Endodermal cell (in vitro differentiated cells): ENCODE data around the gene TNRC6C. TPM values are rescaled to one million over a fixed set of nuclear protein-coding genes. Genes with fewer than 3 reads are reported as not detected.

ENCODE experiments used
- DNase-seq: peaks from one replicate; pipeline ENCODE4 v3.0.0-alpha.2; 2017
- H3K27ac ChIP-seq: 2 replicates; pipeline ENCODE4 v1.5.1; 2013; ENCODE audit warnings: mild to moderate bottlenecking, low read depth, low read length, moderate library complexity
- H3K27me3 ChIP-seq: 2 replicates; pipeline ENCODE4 v1.6.1; 2013; ENCODE audit warnings: mild to moderate bottlenecking, low read length, moderate library complexity; ENCODE audit not compliant: insufficient read depth, control insufficient read depth, poor library complexity, severe bottlenecking
- H3K36me3 ChIP-seq: 2 replicates; pipeline ENCODE4 v1.7.0; 2013; ENCODE audit warnings: mild to moderate bottlenecking, low read length, moderate library complexity; ENCODE audit not compliant: control insufficient read depth, insufficient read depth
- H3K4me1 ChIP-seq: one replicate; pipeline ENCODE4 v1.7.0; 2013; ENCODE audit warnings: low read length; ENCODE audit not compliant: control insufficient read depth, insufficient read depth
- H3K4me3 ChIP-seq: 2 replicates; pipeline ENCODE4 v1.5.1; 2013; ENCODE audit warnings: mild to moderate bottlenecking, low read length, moderate library complexity
- H3K9ac ChIP-seq: 2 replicates; pipeline ENCODE4 v1.6.1; 2013; ENCODE audit warnings: mild to moderate bottlenecking, low read length, moderate library complexity; ENCODE audit not compliant: poor library complexity, severe bottlenecking; ENCODE audit errors: extremely low read depth
- H3K9me3 ChIP-seq: 2 replicates; pipeline ENCODE4 v1.6.1; 2013; ENCODE audit warnings: mild to moderate bottlenecking, low read length, moderate library complexity; ENCODE audit not compliant: control insufficient read depth
- H3K27ac Mint-ChIP-seq: 2 replicates; pipeline ENCODE4 v1.8.0; 2020; ENCODE audit warnings: mixed read lengths
- H3K27me3 Mint-ChIP-seq: 2 replicates; pipeline ENCODE4 v1.8.0; 2021; ENCODE audit warnings: mild to moderate bottlenecking, mixed read lengths; ENCODE audit not compliant: insufficient read depth
- H3K36me3 Mint-ChIP-seq: 2 replicates; pipeline ENCODE4 v1.8.0; 2020; ENCODE audit warnings: low read depth, mixed read lengths
- H3K4me1 Mint-ChIP-seq: 2 replicates; pipeline ENCODE4 v1.8.0; 2020; ENCODE audit warnings: mixed read lengths
- H3K4me3 Mint-ChIP-seq: 2 replicates; pipeline ENCODE4 v1.8.0; 2020; ENCODE audit warnings: mild to moderate bottlenecking, moderate library complexity, mixed read lengths
- H3K9me3 Mint-ChIP-seq: 2 replicates; pipeline ENCODE4 v1.8.0; 2020; ENCODE audit warnings: mild to moderate bottlenecking, mixed read lengths
- WGBS, 2 experiments: methylation state at CpG; one replicate each; pipeline versions ENCODE4 v1.1.5 to v1.1.7; 2013; ENCODE audit warnings: missing lambda C conversion rate in 2 of 2, mixed read lengths in 1 of 2; ENCODE audit not compliant: insufficient coverage in 1 of 2, insufficient read length in 1 of 2; 5-methylcytosine and 5-hydroxymethylcytosine counted together
- total RNA-seq, 2 donors: library from RNA; stranded (reverse); fragmentation: NEBNext Ultra II Directional in 1 of 2; extraction: Animal tissue kit (Norgen Biotek cat#: 25700) in 1 of 2; gene quantifications; 2 replicates in 1 of 2; 3 replicates in 1 of 2; pipeline ENCODE4 v1.2.1, GENCODE V29; 2021
- TF ChIP-seq, protein P1 (sequence below): fragments of 200-600 bp; sonication (generic); conservative IDR thresholded peaks from 2 replicates; pipeline ENCODE4 v1.5.0; 2021; ENCODE audit warnings: antibody characterized with exemption, mild to moderate bottlenecking

TNRC6C gene
- total RNA-seq, 2 donors from 2014 or later, result 22.4 to 40.2 TPM

DNA sequence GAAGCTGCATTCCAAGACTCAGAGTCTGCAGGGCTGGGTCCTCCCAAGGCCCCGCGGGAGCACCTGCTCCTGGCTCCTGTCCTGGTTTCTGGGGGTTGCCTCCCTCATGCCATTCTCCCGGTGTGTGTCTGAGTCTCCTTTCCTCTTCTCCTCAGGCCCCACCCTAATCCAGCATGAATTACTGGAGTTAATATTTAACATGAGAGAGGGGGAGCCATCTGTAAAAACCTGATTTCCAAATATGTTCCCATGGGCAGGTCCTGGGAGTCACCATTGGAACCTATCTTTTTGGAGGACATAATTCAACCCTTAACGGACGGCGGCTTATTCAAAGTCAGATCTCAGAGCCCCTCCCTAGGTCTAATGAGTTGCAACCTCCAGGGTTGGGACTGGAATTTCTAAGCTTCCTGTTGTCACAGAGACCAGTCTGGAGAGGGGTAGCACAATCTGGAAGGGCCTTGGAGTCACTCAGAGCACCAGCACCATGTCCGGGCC is 193.1 kb downstream of the TNRC6C start:
- Histone ChIP-seq H3K9me3 (no peaks in the 10 kb centered on the region), H3K27ac (no peak overlapping the region), H3K9ac (no peak overlapping the region), H3K4me1 (no peaks in the 10 kb centered on the region), H3K4me3 (no peak overlapping the region), H3K36me3 (no peaks in the 10 kb centered on the region), H3K27me3 (no peaks in the 10 kb centered on the region)
- Mint-ChIP-seq H3K27ac (no peak overlapping the region), H3K36me3 (no peaks in the 10 kb centered on the region), H3K4me1 (peaks cover 4% of the 10 kb centered on the region), H3K4me3 (no peak overlapping the region), H3K9me3 (no peaks in the 10 kb centered on the region), H3K27me3 (no peaks in the 10 kb centered on the region)
- DNase-seq, result peak; percentile 83
- WGBS, 2 experiments, result 93 to 100% methylated on average over 4 to 7 of the region's 7 CpGs
- TF ChIP-seq, protein P1, sequence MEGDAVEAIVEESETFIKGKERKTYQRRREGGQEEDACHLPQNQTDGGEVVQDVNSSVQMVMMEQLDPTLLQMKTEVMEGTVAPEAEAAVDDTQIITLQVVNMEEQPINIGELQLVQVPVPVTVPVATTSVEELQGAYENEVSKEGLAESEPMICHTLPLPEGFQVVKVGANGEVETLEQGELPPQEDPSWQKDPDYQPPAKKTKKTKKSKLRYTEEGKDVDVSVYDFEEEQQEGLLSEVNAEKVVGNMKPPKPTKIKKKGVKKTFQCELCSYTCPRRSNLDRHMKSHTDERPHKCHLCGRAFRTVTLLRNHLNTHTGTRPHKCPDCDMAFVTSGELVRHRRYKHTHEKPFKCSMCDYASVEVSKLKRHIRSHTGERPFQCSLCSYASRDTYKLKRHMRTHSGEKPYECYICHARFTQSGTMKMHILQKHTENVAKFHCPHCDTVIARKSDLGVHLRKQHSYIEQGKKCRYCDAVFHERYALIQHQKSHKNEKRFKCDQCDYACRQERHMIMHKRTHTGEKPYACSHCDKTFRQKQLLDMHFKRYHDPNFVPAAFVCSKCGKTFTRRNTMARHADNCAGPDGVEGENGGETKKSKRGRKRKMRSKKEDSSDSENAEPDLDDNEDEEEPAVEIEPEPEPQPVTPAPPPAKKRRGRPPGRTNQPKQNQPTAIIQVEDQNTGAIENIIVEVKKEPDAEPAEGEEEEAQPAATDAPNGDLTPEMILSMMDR, result no peak

DNA sequence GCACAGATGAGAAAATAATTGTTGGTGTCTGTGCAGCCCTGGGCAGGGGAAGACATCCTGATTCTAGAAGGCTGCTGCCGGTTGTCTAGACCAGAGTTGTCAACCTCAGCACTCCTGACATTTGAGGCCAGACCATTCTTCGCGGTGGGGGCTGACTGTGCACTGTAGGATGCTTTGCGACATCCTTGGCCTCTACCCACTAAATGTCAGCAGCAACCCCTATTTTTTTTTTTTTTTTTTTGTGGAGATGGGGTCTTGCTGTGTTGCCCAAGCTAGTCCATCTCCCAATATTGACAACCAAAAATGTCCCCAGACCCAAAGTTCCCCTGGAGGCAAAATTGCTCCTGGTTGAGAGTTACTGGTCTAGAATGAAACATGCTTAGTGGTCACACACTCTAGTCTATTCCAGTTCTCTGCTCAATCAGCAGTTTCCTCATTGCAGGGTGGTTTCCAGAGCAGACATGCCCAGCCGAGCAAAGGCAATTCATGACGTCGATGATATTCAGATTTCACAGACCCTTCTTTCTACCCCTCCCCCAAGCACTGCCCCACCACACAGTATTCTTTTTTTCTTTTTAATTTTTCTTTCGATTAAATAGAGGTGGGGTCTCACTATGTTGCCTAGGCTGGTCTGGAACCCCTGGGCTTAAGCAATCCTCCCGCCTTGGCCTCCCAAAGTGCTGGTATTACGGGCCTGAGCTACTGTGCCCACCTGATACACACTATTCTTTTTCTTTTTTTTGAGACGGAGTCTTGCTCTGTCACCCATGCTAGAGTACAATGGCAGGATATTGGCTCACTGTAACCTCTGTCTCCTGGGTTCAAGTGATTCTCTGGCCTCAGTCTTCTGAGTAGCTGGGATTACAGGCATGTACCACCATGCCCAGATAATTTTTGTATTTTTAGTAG is 196.7 kb downstream of the TNRC6C start:
- 93 to 97% methylated on average over 5 to 11 of the region's 11 CpGs for WGBS, 2 experiments

More for the DNA sequence above, 196.7 kb downstream of the TNRC6C start:
- Histone ChIP-seq H3K4me1 (no peaks in the 10 kb centered on the region), H3K27ac (no peak overlapping the region), H3K27me3 (no peaks in the 10 kb centered on the region), H3K4me3 (no peak overlapping the region), H3K36me3 (no peaks in the 10 kb centered on the region), H3K9me3 (no peaks in the 10 kb centered on the region), H3K9ac (no peak overlapping the region)
- TF ChIP-seq, protein P1, result no peak
- Mint-ChIP-seq H3K27ac (no peak overlapping the region), H3K36me3 (no peaks in the 10 kb centered on the region), H3K4me3 (no peak overlapping the region), H3K27me3 (no peaks in the 10 kb centered on the region), H3K4me1 (peaks cover 4% of the 10 kb centered on the region), H3K9me3 (no peaks in the 10 kb centered on the region)
- no peak for DNase-seq

Other genes with a start within 250 kb of the TNRC6C start
- gene TMC6, start 170.1 kb downstream of the TNRC6C start, total RNA-seq, result 100 to 1,000 TPM; 143 to 149 TPM
- 1 to 10 TPM in 1 of 2 donors, under 1 TPM in 1; 0.90 to 3.0 TPM for gene TMC8, start 172.1 kb downstream of the TNRC6C start, total RNA-seq
- gene C17orf99, start 187.7 kb downstream of the TNRC6C start, total RNA-seq, result not detected
- 10 to 100 TPM; 39.2 to 39.6 TPM for gene SYNGR2, start 209.9 kb downstream of the TNRC6C start, total RNA-seq
- gene TK1, start 228.3 kb downstream of the TNRC6C start, total RNA-seq, result 10 to 100 TPM; 81.0 to 97.4 TPM
- gene AFMID, start 228.7 kb downstream of the TNRC6C start, total RNA-seq, result 10 to 100 TPM; 46.5 to 52.4 TPM